DND-41 (cell line): ENCODE measurements around the gene DAAM2.

Experiments used
- ATAC-seq: fragments of 200-7000 bp; cut with Tn5 transposase; 3 replicates; pipeline ENCODE4 v1.9.1; 2021; ENCODE audit warnings: low read depth; ENCODE audit not compliant: insufficient read depth
- DNase-seq: peaks from one replicate; pipeline ENCODE4 v3.0.0-alpha.2; 2020
- H2AFZ ChIP-seq: 2 replicates; pipeline ENCODE4 v1.6.0; 2012; ENCODE audit warnings: low read depth, low read length
- H3K27ac ChIP-seq: 2 replicates; pipeline ENCODE4 v1.5.1; 2012; ENCODE audit warnings: low read length, inconsistent platforms
- H3K27me3 ChIP-seq: fragments of 200-600 bp; sonication (generic); 2 replicates; pipeline ENCODE4 v1.6.0; 2012; ENCODE audit warnings: low read length, mild to moderate bottlenecking, inconsistent platforms; ENCODE audit not compliant: insufficient read depth, poor library complexity
- H3K36me3 ChIP-seq: 2 replicates; pipeline ENCODE4 v1.5.1; 2012; ENCODE audit warnings: low read length, inconsistent platforms; ENCODE audit not compliant: insufficient read depth
- H3K4me1 ChIP-seq: 2 replicates; pipeline ENCODE4 v1.5.1; 2012; ENCODE audit warnings: mild to moderate bottlenecking, low read length; ENCODE audit not compliant: insufficient read depth
- H3K4me2 ChIP-seq: 2 replicates; pipeline ENCODE4 v1.6.0; 2012; ENCODE audit warnings: mild to moderate bottlenecking, moderate library complexity, low read length, inconsistent platforms; ENCODE audit not compliant: insufficient read depth
- H3K4me3 ChIP-seq, 2 experiments: fragments of 200-600 bp in 1 of 2; shearing (Covaris generic) in 1 of 2; 2 replicates each; pipeline ENCODE4 v1.5.1; 2012 to 2016; ENCODE audit warnings: inconsistent platforms in 2 of 2, low read length in 2 of 2, mild to moderate bottlenecking in 2 of 2, low read depth in 1 of 2, moderate library complexity in 1 of 2
- H3K79me2 ChIP-seq: 2 replicates; pipeline ENCODE4 v1.6.0; 2012; ENCODE audit warnings: low read length, inconsistent platforms; ENCODE audit not compliant: insufficient read depth
- H3K9ac ChIP-seq: 2 replicates; pipeline ENCODE4 v1.6.0; 2012; ENCODE audit warnings: low read depth, mild to moderate bottlenecking, inconsistent platforms, low read length, moderate library complexity
- H3K9me3 ChIP-seq: 2 replicates; pipeline ENCODE4 v1.5.1; 2012; ENCODE audit warnings: low read length, moderate library complexity, mild to moderate bottlenecking, inconsistent platforms; ENCODE audit not compliant: insufficient read depth, severe bottlenecking
- H4K20me1 ChIP-seq: 2 replicates; pipeline ENCODE4 v1.6.0; 2012; ENCODE audit warnings: low read length; ENCODE audit not compliant: insufficient read depth
- EZH2 ChIP-seq: IDR thresholded peaks from 3 replicates; pipeline ENCODE4 v1.6.1; 2012; ENCODE audit warnings: borderline replicate concordance, low read depth, mild to moderate bottlenecking, moderate library complexity, low read length, inconsistent platforms; ENCODE audit not compliant: severe bottlenecking
- TF ChIP-seq, protein P1 (sequence below): IDR thresholded peaks from 2 replicates; pipeline ENCODE4 v1.5.1; 2012; ENCODE audit warnings: borderline replicate concordance, low read length, moderate library complexity, mild to moderate bottlenecking; ENCODE audit not compliant: poor library complexity, severe bottlenecking; ENCODE audit errors: extremely low read depth

DAAM2 gene

DNA sequence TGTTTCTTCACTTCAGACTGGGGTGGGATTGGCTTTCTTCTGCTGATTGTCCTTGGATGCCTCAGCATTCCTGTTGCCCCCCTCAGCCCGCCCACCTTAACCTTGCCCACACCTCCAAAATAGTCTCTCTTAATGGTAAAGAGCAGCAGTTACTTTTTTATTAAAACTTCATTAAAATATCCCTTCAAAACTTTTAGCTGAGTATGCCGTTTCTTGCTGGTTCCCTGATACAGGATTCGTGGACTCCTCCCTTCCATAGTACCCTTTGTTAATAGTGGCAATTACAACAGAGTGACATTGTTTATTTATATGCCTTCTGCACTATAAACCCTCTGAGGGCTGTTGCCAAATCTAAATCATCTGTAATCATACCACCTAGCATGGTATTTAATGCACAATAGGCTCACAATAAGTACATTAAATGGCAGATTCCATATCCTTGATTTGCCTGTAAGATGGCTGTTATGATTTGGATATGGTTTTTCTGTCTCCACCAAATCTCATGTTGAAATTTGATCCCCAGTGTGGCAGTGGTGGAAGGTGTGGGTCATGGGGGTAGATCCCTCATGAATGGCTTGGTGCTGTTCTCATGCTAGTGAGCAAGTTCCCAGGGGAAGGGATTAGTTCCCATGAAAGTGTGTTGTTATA is 145.6 kb downstream of the DAAM2 start:
- H3K79me2 ChIP-seq: no peaks in the 10 kb centered on the region
- DNase-seq (no peak), ATAC-seq (no peak)
- H3K27ac ChIP-seq: no peak overlapping the region
- peaks cover 5% of the 10 kb centered on the region for H3K27me3 ChIP-seq
- no peak overlapping the region for H3K4me3 ChIP-seq
- H3K9ac ChIP-seq: no peak overlapping the region
- H2AFZ ChIP-seq: no peak overlapping the region
- H4K20me1 ChIP-seq: no peaks in the 10 kb centered on the region
- H3K36me3 ChIP-seq: no peaks in the 10 kb centered on the region
- TF ChIP-seq EZH2: no peak
- TF ChIP-seq, protein P1, sequence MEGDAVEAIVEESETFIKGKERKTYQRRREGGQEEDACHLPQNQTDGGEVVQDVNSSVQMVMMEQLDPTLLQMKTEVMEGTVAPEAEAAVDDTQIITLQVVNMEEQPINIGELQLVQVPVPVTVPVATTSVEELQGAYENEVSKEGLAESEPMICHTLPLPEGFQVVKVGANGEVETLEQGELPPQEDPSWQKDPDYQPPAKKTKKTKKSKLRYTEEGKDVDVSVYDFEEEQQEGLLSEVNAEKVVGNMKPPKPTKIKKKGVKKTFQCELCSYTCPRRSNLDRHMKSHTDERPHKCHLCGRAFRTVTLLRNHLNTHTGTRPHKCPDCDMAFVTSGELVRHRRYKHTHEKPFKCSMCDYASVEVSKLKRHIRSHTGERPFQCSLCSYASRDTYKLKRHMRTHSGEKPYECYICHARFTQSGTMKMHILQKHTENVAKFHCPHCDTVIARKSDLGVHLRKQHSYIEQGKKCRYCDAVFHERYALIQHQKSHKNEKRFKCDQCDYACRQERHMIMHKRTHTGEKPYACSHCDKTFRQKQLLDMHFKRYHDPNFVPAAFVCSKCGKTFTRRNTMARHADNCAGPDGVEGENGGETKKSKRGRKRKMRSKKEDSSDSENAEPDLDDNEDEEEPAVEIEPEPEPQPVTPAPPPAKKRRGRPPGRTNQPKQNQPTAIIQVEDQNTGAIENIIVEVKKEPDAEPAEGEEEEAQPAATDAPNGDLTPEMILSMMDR: no peak
- H3K9me3 ChIP-seq: no peaks in the 10 kb centered on the region
- no peaks in the 10 kb centered on the region for H3K4me1 ChIP-seq
- H3K4me2 ChIP-seq: no peak overlapping the region

DNA sequence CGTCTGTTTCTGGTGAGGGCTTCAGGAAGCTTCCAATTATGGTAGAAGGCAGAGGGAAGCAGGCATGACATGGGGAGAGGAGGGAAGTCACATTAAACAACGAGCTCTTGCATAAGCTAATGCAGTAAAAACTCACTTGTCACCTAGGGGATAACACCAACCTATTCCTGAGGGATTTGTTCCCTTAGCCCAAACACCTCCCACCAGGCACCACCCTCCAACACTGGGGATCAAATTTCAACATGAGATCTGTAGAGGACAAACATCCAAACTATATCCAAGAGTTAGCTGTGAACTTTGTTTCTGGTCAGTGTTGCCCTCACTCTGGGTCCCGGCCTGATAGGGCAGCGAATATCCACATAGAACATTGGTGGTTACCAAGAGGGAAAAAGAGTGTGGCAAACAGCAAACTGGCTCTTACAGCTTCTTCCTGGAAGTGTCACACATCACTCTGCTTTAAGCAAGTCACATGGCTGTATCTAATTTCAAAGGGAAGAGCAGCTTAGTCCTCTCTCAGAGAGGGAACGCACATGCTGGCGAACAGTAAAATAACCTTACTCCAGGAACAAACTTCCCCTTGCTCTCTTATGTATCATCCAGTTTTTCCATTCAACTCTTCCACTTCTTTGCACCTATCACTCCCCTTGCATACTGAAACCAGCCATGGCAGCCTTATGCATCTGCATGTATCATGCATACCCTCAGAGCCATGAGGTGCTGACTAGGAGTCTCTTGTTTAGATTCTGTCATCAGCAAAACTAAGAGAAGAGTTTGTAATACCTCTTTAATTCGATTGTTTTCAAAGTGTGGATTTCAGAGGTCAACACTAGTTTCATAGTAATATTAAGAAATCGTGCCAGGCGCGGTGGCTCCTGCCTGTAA is 146.8 kb downstream of the DAAM2 start:
- Histone ChIP-seq H3K27me3 (peaks cover 5% of the 10 kb centered on the region), H3K4me3 (no peak overlapping the region), H2AFZ (no peak overlapping the region), H3K27ac (no peak overlapping the region), H4K20me1 (no peaks in the 10 kb centered on the region), H3K36me3 (no peaks in the 10 kb centered on the region), H3K4me2 (no peak overlapping the region), H3K79me2 (no peaks in the 10 kb centered on the region), H3K4me1 (no peaks in the 10 kb centered on the region), H3K9me3 (no peaks in the 10 kb centered on the region), H3K9ac (no peak overlapping the region)
- ATAC-seq (no peak), DNase-seq (no peak)
- TF ChIP-seq EZH2: no peak
- TF ChIP-seq, protein P1: no peak

DNA sequence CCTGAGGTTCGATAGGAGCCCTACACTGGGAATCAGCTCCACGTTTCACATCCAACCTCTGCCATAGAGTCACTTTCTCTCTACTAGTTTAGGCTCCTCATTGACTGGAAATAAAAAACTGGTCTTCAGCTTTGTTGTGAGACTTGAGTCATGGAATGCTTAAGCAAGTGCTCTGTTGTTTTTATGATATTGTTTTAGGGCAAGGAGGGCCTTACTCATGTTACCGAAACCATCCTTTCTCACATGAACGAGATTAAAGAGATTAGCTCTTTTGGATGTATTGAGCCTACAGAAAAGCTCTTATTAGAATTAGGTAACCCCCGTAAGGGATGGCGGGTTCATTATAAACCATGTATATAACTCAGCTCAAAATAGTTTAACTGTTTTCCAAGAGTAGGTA is 149.0 kb downstream of the DAAM2 start:
- ATAC-seq (no peak), DNase-seq (no peak)
- H3K27ac ChIP-seq: no peak overlapping the region
- no peak overlapping the region for H2AFZ ChIP-seq
- H3K36me3 ChIP-seq: no peaks in the 10 kb centered on the region
- H3K27me3 ChIP-seq: no peaks in the 10 kb centered on the region
- H3K79me2 ChIP-seq: no peaks in the 10 kb centered on the region
- H3K9me3 ChIP-seq: no peaks in the 10 kb centered on the region
- no peak overlapping the region for H3K4me3 ChIP-seq
- H4K20me1 ChIP-seq: no peaks in the 10 kb centered on the region
- no peak overlapping the region for H3K9ac ChIP-seq
- H3K4me1 ChIP-seq: no peaks in the 10 kb centered on the region
- no peak overlapping the region for H3K4me2 ChIP-seq
- TF ChIP-seq, protein P1: no peak
- no peak for TF ChIP-seq EZH2
